Measurements from ENCODE around the gene C1orf116.

- TF ChIP-seq CTCF (conservative IDR thresholded peaks at IDR 0.05 in 1 of 2, IDR thresholded peaks at IDR 0.05 in 1 of 2; ENCODE audit: extremely low read depth in 1 of 2, insufficient read depth in 1 of 2, low read depth in 1 of 2, low read length in 2 of 2) = no peak
- TF ChIP-seq EZH2 (IDR thresholded peaks at IDR 0.05; ENCODE audit: borderline replicate concordance, low read length) = no peak
Observed at GRCh38 chr1:206998816-206999215, 33.7 kb downstream of the C1orf116 start.

Data from mammary epithelial cell (primary cell).